Fibroblast of lung (primary cell): Measurements from ENCODE around the gene RASSF3. TPM values are rescaled to one million over a fixed set of nuclear protein-coding genes. Genes with fewer than 3 reads are reported as not detected.
A peak's percentile ranks its signal among the peaks of the same experiment; 100 is the strongest.

Source experiments
- DNase-seq, 2 donors: peaks; one replicate each; pipeline versions ENCODE4 v3.0.0 to v3.0.0-alpha.2; 2010; ENCODE audit warnings: low read depth in 2 of 2
- H2AFZ ChIP-seq: 2 replicates; pipeline ENCODE4 v1.5.1; 2012; ENCODE audit warnings: low read length, control low read depth, inconsistent platforms
- H3K27ac ChIP-seq: 2 replicates; pipeline ENCODE4 v1.5.1; 2011; ENCODE audit warnings: low read length, control low read depth; ENCODE audit not compliant: insufficient read depth
- H3K27me3 ChIP-seq: 2 replicates; pipeline ENCODE4 v1.5.1; 2011; ENCODE audit warnings: mild to moderate bottlenecking, low read length; ENCODE audit not compliant: control insufficient read depth, insufficient read depth
- H3K36me3 ChIP-seq: 2 replicates; pipeline ENCODE4 v1.5.1; 2011; ENCODE audit warnings: low read length; ENCODE audit not compliant: control insufficient read depth, insufficient read depth
- H3K4me1 ChIP-seq: 2 replicates; pipeline ENCODE4 v1.5.1; 2011; ENCODE audit warnings: low read length; ENCODE audit not compliant: control insufficient read depth, insufficient read depth; ENCODE audit errors: extremely low read depth
- H3K4me2 ChIP-seq: 2 replicates; pipeline ENCODE4 v1.5.1; 2011; ENCODE audit warnings: low read length, control low read depth; ENCODE audit not compliant: insufficient read depth; ENCODE audit errors: extremely low read depth
- H3K4me3 ChIP-seq, 4 experiments: fragments of 200-600 bp in 1 of 4; sonication (generic) in 1 of 4; replicated peaks in 1 of 4; 2 replicates each; pipeline ENCODE4 v1.5.1; 2011 to 2016; ENCODE audit warnings: low read length in 4 of 4, low read depth in 3 of 4, mild to moderate bottlenecking in 3 of 4, control low read depth in 2 of 4, inconsistent platforms in 1 of 4, mixed read lengths in 1 of 4; ENCODE audit not compliant: insufficient read depth in 1 of 4; ENCODE audit errors: control extremely low read depth in 1 of 4
- H3K79me2 ChIP-seq: 2 replicates; pipeline ENCODE4 v1.5.1; 2012; ENCODE audit warnings: mild to moderate bottlenecking, low read length, inconsistent platforms; ENCODE audit not compliant: control insufficient read depth, insufficient read depth
- H3K9ac ChIP-seq: 2 replicates; pipeline ENCODE4 v1.5.1; 2011; ENCODE audit warnings: mild to moderate bottlenecking, low read length, control low read depth; ENCODE audit not compliant: insufficient read depth
- H3K9me3 ChIP-seq: 2 replicates; pipeline ENCODE4 v1.5.1; 2012; ENCODE audit warnings: low read depth, low read length; ENCODE audit not compliant: control insufficient read depth, insufficient read depth
- H4K20me1 ChIP-seq: 2 replicates; pipeline ENCODE4 v1.5.1; 2011; ENCODE audit warnings: low read length; ENCODE audit not compliant: control insufficient read depth, insufficient read depth; ENCODE audit errors: extremely low read depth
- CTCF ChIP-seq, 2 donors: IDR thresholded peaks in 1 of 2; conservative IDR thresholded peaks in 1 of 2; 1 replicate in 1 of 2; 2 replicates in 1 of 2; pipeline ENCODE4 v1.5.1; 2011 to 2012; ENCODE audit warnings: low read length in 2 of 2, control low read depth in 1 of 2, inconsistent platforms in 1 of 2, low read depth in 1 of 2, mild to moderate bottlenecking in 1 of 2
- EZH2 ChIP-seq: IDR thresholded peaks from 2 replicates; pipeline ENCODE4 v1.5.1; 2012; ENCODE audit warnings: low read length, control low read depth, mild to moderate bottlenecking; ENCODE audit errors: missing control alignments
- polyA plus RNA-seq, 2 donors: library from polyadenylated mRNA; depleted of rRNA in 1 of 2; stranded (reverse) in 1 of 2; unstranded in 1 of 2; fragments of >200 nt; gene quantifications; 2 replicates each; pipeline ENCODE4 v1.2.1, GENCODE V29; 2011 to 2012; ENCODE audit warnings: missing spikeins in 1 of 2
- total RNA-seq: library from RNA; depleted of rRNA; stranded (reverse); fragments of >200 nt; gene quantifications from 2 replicates; pipeline ENCODE4 v1.2.1, GENCODE V29; 2014

RASSF3 gene
- total and polyA plus RNA-seq, 2 donors (not counting 1 experiment from before 2014, with no cell fraction given), result 37.7 to 45.9 TPM

DNA sequence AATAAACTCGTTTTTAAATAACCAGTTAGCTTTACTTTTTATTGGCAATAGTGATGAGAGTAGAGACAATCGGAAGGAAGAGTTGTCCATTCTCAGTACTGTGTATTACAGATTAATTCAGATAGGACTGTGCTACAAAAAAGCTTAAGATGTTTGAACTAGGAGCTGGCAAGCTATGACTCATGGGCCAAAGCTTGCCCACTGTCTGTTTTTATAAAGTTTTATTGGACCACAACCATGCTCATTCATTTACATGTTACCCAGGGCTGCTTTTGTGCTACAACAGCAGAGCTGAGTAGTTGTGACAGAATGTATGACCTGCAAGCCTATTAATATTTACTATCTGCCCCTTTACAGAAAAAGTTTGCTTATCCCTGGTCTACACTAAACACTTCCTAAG lies 129.5 kb downstream of the RASSF3 start:
- Histone ChIP-seq H3K9me3 (no peaks in the 10 kb centered on the region), H2AFZ (no peak overlapping the region), H3K9ac (no peak overlapping the region), H3K36me3 (peaks cover 9% of the 10 kb centered on the region), H3K27ac (no peak overlapping the region), H3K4me2 (no peak overlapping the region), H3K4me1 (peaks cover 3% of the 10 kb centered on the region), H3K4me3 (no peak overlapping the region), H4K20me1 (no peaks in the 10 kb centered on the region), H3K27me3 (no peaks in the 10 kb centered on the region), H3K79me2 (no peaks in the 10 kb centered on the region)
- DNase-seq, result peak in 1 of 2 donors; percentile 15
- TF ChIP-seq CTCF (conservative IDR thresholded peaks at IDR 0.05 in 1 of 2, IDR thresholded peaks at IDR 0.05 in 1 of 2; ENCODE audit: low read depth in 1 of 2, low read length in 2 of 2) (no peak), EZH2 (no peak)

- H3K9ac ChIP-seq, result no peak overlapping the region
- H3K36me3 ChIP-seq, result peaks cover 10% of the 10 kb centered on the region
- peaks cover 5% of the 10 kb centered on the region for H3K4me1 ChIP-seq
- H2AFZ ChIP-seq, result no peak overlapping the region
- H3K4me3 ChIP-seq, result no peak overlapping the region
- TF ChIP-seq EZH2 (no peak), CTCF (conservative IDR thresholded peaks at IDR 0.05 in 1 of 2, IDR thresholded peaks at IDR 0.05 in 1 of 2; ENCODE audit: low read depth in 1 of 2, low read length in 2 of 2) (no peak)
- no peak for DNase-seq
- H3K79me2 ChIP-seq, result no peaks in the 10 kb centered on the region
- H4K20me1 ChIP-seq, result no peaks in the 10 kb centered on the region
- no peak overlapping the region for H3K4me2 ChIP-seq
- no peaks in the 10 kb centered on the region for H3K9me3 ChIP-seq
- H3K27ac ChIP-seq, result no peak overlapping the region
- H3K27me3 ChIP-seq, result no peaks in the 10 kb centered on the region
Measured at GRCh38 chr12:64740646-64741045, 130.4 kb downstream of the RASSF3 start.

DNA sequence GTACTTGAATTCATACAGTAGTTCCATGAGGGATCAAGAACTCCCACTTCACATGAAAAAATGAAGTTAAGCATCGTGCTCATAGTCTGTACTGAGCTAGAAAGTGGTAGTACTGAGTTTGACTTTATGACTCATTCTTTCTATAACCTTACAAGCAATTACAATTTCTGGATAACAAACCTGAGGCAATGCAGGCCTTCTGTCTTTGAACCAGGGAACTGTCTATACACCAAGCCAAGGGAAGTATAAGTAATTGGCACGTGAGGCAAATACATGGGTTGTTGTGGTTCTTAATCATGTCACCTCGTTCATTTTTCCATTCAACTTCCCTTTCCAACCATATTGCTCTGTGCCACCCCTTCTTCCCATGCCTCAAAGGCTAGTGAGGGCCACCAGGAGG lies 132.1 kb downstream of the RASSF3 start:
- Histone ChIP-seq H2AFZ (no peak overlapping the region), H3K4me2 (no peak overlapping the region), H3K4me1 (peaks cover 8% of the 10 kb centered on the region), H3K79me2 (no peaks in the 10 kb centered on the region), H3K9ac (no peak overlapping the region), H3K4me3 (no peak overlapping the region), H3K27ac (no peak overlapping the region), H4K20me1 (no peaks in the 10 kb centered on the region), H3K9me3 (no peaks in the 10 kb centered on the region), H3K36me3 (peaks cover 9% of the 10 kb centered on the region), H3K27me3 (no peaks in the 10 kb centered on the region)
- TF ChIP-seq CTCF (conservative IDR thresholded peaks at IDR 0.05 in 1 of 2, IDR thresholded peaks at IDR 0.05 in 1 of 2; ENCODE audit: low read depth in 1 of 2, low read length in 2 of 2) (no peak), EZH2 (no peak)
- DNase-seq, result no peak
